Neural progenitor cell (in vitro differentiated cells): Measurements from ENCODE around the gene SLMAP. TPM values are rescaled to one million over a fixed set of nuclear protein-coding genes. Genes with fewer than 3 reads are reported as not detected.

Experiments
- DNase-seq: peaks from one replicate; pipeline ENCODE4 v3.0.0-alpha.2; 2016; ENCODE audit warnings: low spot score
- H2AFZ ChIP-seq: fragments of 200-600 bp; sonication (generic); replicated peaks from 2 replicates; pipeline ENCODE4 v1.6.1; 2016; ENCODE audit warnings: antibody characterized with exemption
- H3F3A ChIP-seq: fragments of 200-600 bp; sonication (generic); 2 replicates; pipeline ENCODE4 v1.6.1; 2016; ENCODE audit warnings: antibody characterized with exemption, low read depth
- H3K27ac ChIP-seq: fragments of 200-600 bp; sonication (generic); 2 replicates; pipeline ENCODE4 v1.5.1; 2016; ENCODE audit warnings: mild to moderate bottlenecking
- H3K27me3 ChIP-seq: fragments of 200-600 bp; sonication (generic); 2 replicates; pipeline ENCODE4 v1.6.1; 2016; ENCODE audit warnings: mild to moderate bottlenecking, moderate library complexity
- H3K36me3 ChIP-seq: fragments of 200-600 bp; sonication (generic); 2 replicates; pipeline ENCODE4 v1.5.1; 2016
- H3K4me1 ChIP-seq: fragments of 200-600 bp; sonication (generic); 2 replicates; pipeline ENCODE4 v1.6.1; 2016; ENCODE audit warnings: mixed run types
- H3K4me2 ChIP-seq: fragments of 200-600 bp; sonication (generic); 2 replicates; pipeline ENCODE4 v1.6.1; 2016
- H3K4me3 ChIP-seq: fragments of 200-600 bp; sonication (generic); 2 replicates; pipeline ENCODE4 v1.5.1; 2016
- H3K79me2 ChIP-seq: fragments of 200-600 bp; sonication (generic); 2 replicates; pipeline ENCODE4 v1.6.1; 2016; ENCODE audit warnings: low read depth
- H3K9ac ChIP-seq: fragments of 200-600 bp; sonication (generic); 2 replicates; pipeline ENCODE4 v1.6.1; 2016
- H3K9me3 ChIP-seq: fragments of 200-600 bp; sonication (generic); 2 replicates; pipeline ENCODE4 v1.5.1; 2016; ENCODE audit warnings: low read depth
- H4K20me1 ChIP-seq: fragments of 200-600 bp; sonication (generic); 2 replicates; pipeline ENCODE4 v1.6.1; 2016; ENCODE audit warnings: low read depth
- H3K27ac Mint-ChIP-seq: 3 replicates; pipeline ENCODE4 v1.8.0; 2021; ENCODE audit warnings: mixed read lengths
- H3K27me3 Mint-ChIP-seq: 2 replicates; pipeline ENCODE4 v1.8.0; 2022; ENCODE audit warnings: low read depth, mild to moderate bottlenecking, inconsistent platforms, moderate library complexity, mixed read lengths; ENCODE audit not compliant: insufficient read depth
- H3K36me3 Mint-ChIP-seq: 3 replicates; pipeline ENCODE4 v1.8.0; 2021; ENCODE audit warnings: mixed read lengths
- H3K4me1 Mint-ChIP-seq: 3 replicates; pipeline ENCODE4 v1.8.0; 2021; ENCODE audit warnings: mixed read lengths
- H3K4me3 Mint-ChIP-seq: 3 replicates; pipeline ENCODE4 v1.8.0; 2021; ENCODE audit warnings: mild to moderate bottlenecking, moderate library complexity, mixed read lengths
- H3K9me3 Mint-ChIP-seq: 3 replicates; pipeline ENCODE4 v1.8.0; 2020; ENCODE audit warnings: mixed read lengths
- CTCF ChIP-seq: fragments of 200-600 bp; sonication (generic); IDR thresholded peaks from 2 replicates; pipeline ENCODE4 v1.5.1; 2017; ENCODE audit warnings: antibody characterized with exemption, mild to moderate bottlenecking
- EZH2 ChIP-seq: fragments of 200-600 bp; sonication (generic); IDR thresholded peaks from 2 replicates; pipeline ENCODE4 v1.6.1; 2017; ENCODE audit warnings: antibody characterized with exemption, mild to moderate bottlenecking, moderate library complexity
- EZH2phosphoT487 ChIP-seq: fragments of 200-600 bp; sonication (generic); IDR thresholded peaks from 2 replicates; pipeline ENCODE4 v1.6.1; 2017; ENCODE audit warnings: antibody characterized with exemption
- total RNA-seq: library from RNA; depleted of rRNA; stranded (reverse); fragments of >200 nt; gene quantifications from 2 replicates; pipeline ENCODE4 v1.2.3, GENCODE V29; 2015; ENCODE audit warnings: low replicate concordance

Gene SLMAP
- total RNA-seq, 1 donor from 2014 or later, result 59.4 TPM

- Histone ChIP-seq H3K4me2 (no peak overlapping the region), H4K20me1 (no peaks in the 10 kb centered on the region), H3K9me3 (no peaks in the 10 kb centered on the region), H3K4me3 (no peak overlapping the region), H3K27me3 (no peaks in the 10 kb centered on the region), H3K9ac (no peak overlapping the region), H3K79me2 (no peaks in the 10 kb centered on the region), H3K4me1 (no peaks in the 10 kb centered on the region), H3K27ac (no peak overlapping the region), H2AFZ (no peak overlapping the region), H3F3A (no peaks in the 10 kb centered on the region), H3K36me3 (no peaks in the 10 kb centered on the region)
- no peak overlapping the region for H3K4me3 Mint-ChIP-seq
- H3K27ac Mint-ChIP-seq, result no peak overlapping the region
- H3K36me3 Mint-ChIP-seq, result peaks cover 10% of the 10 kb centered on the region
- H3K27me3 Mint-ChIP-seq, result no peaks in the 10 kb centered on the region
- H3K4me1 Mint-ChIP-seq, result no peaks in the 10 kb centered on the region
- no peaks in the 10 kb centered on the region for H3K9me3 Mint-ChIP-seq
- DNase-seq, result no peak
- TF ChIP-seq EZH2phosphoT487, result no peak
- no peak for TF ChIP-seq EZH2
- TF ChIP-seq CTCF, result no peak
These were observed 172.4 kb downstream of the SLMAP start for GRCh38 chr3:57928511-57928910.

GRCh38 chr3:57929988-57930387 is 173.9 kb downstream of the SLMAP start:
- no peak overlapping the region for H3K4me2 ChIP-seq
- H3K4me3 ChIP-seq, result no peak overlapping the region
- no peaks in the 10 kb centered on the region for H3F3A ChIP-seq
- H2AFZ ChIP-seq, result no peak overlapping the region
- no peaks in the 10 kb centered on the region for H3K27me3 ChIP-seq
- no peaks in the 10 kb centered on the region for H3K36me3 ChIP-seq
- H3K9me3 Mint-ChIP-seq, result no peaks in the 10 kb centered on the region
- DNase-seq, result no peak
- H3K9ac ChIP-seq, result no peak overlapping the region
- no peak for TF ChIP-seq EZH2phosphoT487
- TF ChIP-seq EZH2, result no peak
- no peak for TF ChIP-seq CTCF
- no peak overlapping the region for H3K27ac Mint-ChIP-seq
- H3K27ac ChIP-seq, result no peak overlapping the region
- H3K79me2 ChIP-seq, result no peaks in the 10 kb centered on the region
- H3K9me3 ChIP-seq, result no peaks in the 10 kb centered on the region
- peaks cover 7% of the 10 kb centered on the region for H3K36me3 Mint-ChIP-seq
- H3K4me1 ChIP-seq, result no peaks in the 10 kb centered on the region
- no peaks in the 10 kb centered on the region for H4K20me1 ChIP-seq
- no peaks in the 10 kb centered on the region for H3K4me1 Mint-ChIP-seq
- no peaks in the 10 kb centered on the region for H3K27me3 Mint-ChIP-seq
- no peak overlapping the region for H3K4me3 Mint-ChIP-seq

GRCh38 chr3:57933602-57934001 is 177.5 kb downstream of the SLMAP start:
- DNase-seq, result no peak
- no peak overlapping the region for H3K27ac ChIP-seq
- no peaks in the 10 kb centered on the region for H3K36me3 ChIP-seq
- H3K9ac ChIP-seq, result no peak overlapping the region
- H3K4me2 ChIP-seq, result no peak overlapping the region
- H3K4me1 Mint-ChIP-seq, result no peaks in the 10 kb centered on the region
- TF ChIP-seq EZH2 (no peak), CTCF (no peak), EZH2phosphoT487 (no peak)
- no peaks in the 10 kb centered on the region for H3K27me3 Mint-ChIP-seq
- no peak overlapping the region for H2AFZ ChIP-seq
- no peaks in the 10 kb centered on the region for H3F3A ChIP-seq
- H3K4me3 Mint-ChIP-seq, result no peak overlapping the region
- H3K9me3 ChIP-seq, result no peaks in the 10 kb centered on the region
- no peak overlapping the region for H3K27ac Mint-ChIP-seq
- H3K79me2 ChIP-seq, result no peaks in the 10 kb centered on the region
- no peaks in the 10 kb centered on the region for H3K4me1 ChIP-seq
- peaks cover 3% of the 10 kb centered on the region for H3K36me3 Mint-ChIP-seq
- no peaks in the 10 kb centered on the region for H3K9me3 Mint-ChIP-seq
- no peaks in the 10 kb centered on the region for H3K27me3 ChIP-seq
- no peak overlapping the region for H3K4me3 ChIP-seq
- no peaks in the 10 kb centered on the region for H4K20me1 ChIP-seq
